ENCODE measurements around the gene SLC3A2.

- TF ChIP-seq TAF1 (IDR thresholded peaks at IDR 0.05; ENCODE audit: borderline replicate concordance, insufficient read depth, low read length) (no peak), REST (IDR thresholded peaks at IDR 0.05; ENCODE audit: insufficient read depth in 1 of 2, low read depth in 2 of 2, low read length in 2 of 2) (no peak), POLR2AphosphoS5 (IDR thresholded peaks at IDR 0.05; ENCODE audit: low read depth, low read length) (no peak), SIN3A (IDR thresholded peaks at IDR 0.05; ENCODE audit: borderline replicate concordance, insufficient read depth, low read length) (no peak)
Measured at GRCh38 chr11:62930666-62931065, 50.0 kb downstream of the SLC3A2 start.
